Body of pancreas (tissue), 4 donors: ENCODE results near the gene APCDD1. TPM values are rescaled to one million over a fixed set of nuclear protein-coding genes. Genes with fewer than 3 reads are reported as not detected.

ENCODE experiments used
- ATAC-seq: fragments of 150-250 bp; one replicate; pipeline ENCODE4 v1.9.1; 2016
- DNase-seq, 4 donors: peaks; one replicate each; pipeline ENCODE4 v3.0.0-alpha.2; 2019
- H3K27ac ChIP-seq, 4 donors: fragments of 200-600 bp; sonication (generic); 1 replicate in 3 of 4; 2 replicates in 1 of 4; pipeline versions ENCODE4 v1.5.1 to v1.6.1; 2016 to 2019; ENCODE audit warnings: mild to moderate bottlenecking in 1 of 4, mixed read lengths in 1 of 4, moderate library complexity in 1 of 4
- H3K27me3 ChIP-seq, 2 donors: fragments of 200-600 bp; sonication (generic); one replicate each; pipeline ENCODE4 v1.6.0; 2016; ENCODE audit warnings: mild to moderate bottlenecking in 1 of 2
- H3K36me3 ChIP-seq, 2 donors: fragments of 200-600 bp; sonication (generic); replicated peaks in 1 of 2; 2 replicates each; pipeline ENCODE4 v1.5.1; 2016; ENCODE audit warnings: low read depth in 2 of 2; ENCODE audit not compliant: insufficient read depth in 1 of 2
- H3K4me1 ChIP-seq: fragments of 200-600 bp; sonication (generic); one replicate; pipeline ENCODE4 v1.6.0; 2016
- H3K4me3 ChIP-seq, 2 donors: fragments of 200-600 bp; sonication (generic); 1 replicate in 1 of 2; 2 replicates in 1 of 2; pipeline ENCODE4 v1.5.1; 2016 to 2019
- H3K9me3 ChIP-seq, 3 donors: fragments of 200-600 bp; sonication (generic); 1 replicate in 2 of 3; 2 replicates in 1 of 3; pipeline ENCODE4 v1.5.1; 2016
- POLR2A ChIP-seq, 3 donors: fragments of 450-650 bp; IDR thresholded peaks; one replicate each; pipeline ENCODE4 v1.6.1; 2016; ENCODE audit warnings: antibody characterized with exemption in 3 of 3, mild to moderate bottlenecking in 2 of 3
- WGBS, 2 donors: methylation state at CpG; one replicate each; pipeline ENCODE4 v1.1.5; 2017; 5-methylcytosine and 5-hydroxymethylcytosine counted together
- intact Hi-C: fragments of 100-400 bp; cut with DNase I; formaldehyde crosslinking; loops from one replicate; pipeline ENCODE4 v1.15.1; 2023
- total RNA-seq, 2 donors: library from RNA; depleted of rRNA; stranded (reverse); fragments of >200 nt; gene quantifications; one replicate each; pipeline ENCODE4 v1.1.0, GENCODE V29; 2016
- TF ChIP-seq, protein P1 (sequence below), 7 experiments: fragments of 450-650 bp in 4 of 7; fragments of 200-600 bp in 3 of 7; sonication (generic) in 3 of 7; IDR thresholded peaks; one replicate each; pipeline ENCODE4 v1.5.1; 2016 to 2019; ENCODE audit warnings: antibody characterized with exemption in 7 of 7

APCDD1 gene
- total RNA-seq, 2 donors from 2014 or later = 8.6 to 31.3 TPM

DNA sequence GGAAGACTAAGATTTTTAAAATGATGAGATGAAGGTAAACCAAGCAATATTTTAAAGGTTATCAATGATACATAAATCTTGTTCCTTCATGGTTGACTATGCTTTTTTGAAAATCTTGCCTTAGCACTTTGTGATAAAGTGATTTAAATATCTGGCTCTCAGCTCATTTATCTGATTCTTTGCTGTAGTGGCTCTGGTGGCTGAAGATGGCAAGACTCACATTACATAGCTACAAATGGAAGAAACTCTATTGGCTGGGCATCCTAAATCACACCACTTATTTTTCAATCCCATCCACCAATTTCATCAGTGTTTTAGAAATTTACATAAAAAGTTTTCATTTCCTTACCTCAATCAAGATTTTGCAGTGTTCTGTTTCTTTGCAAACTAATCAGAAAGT is 16.6 kb upstream of the APCDD1 start:
- no peak overlapping the region for H3K27ac ChIP-seq
- TF ChIP-seq, protein P1, sequence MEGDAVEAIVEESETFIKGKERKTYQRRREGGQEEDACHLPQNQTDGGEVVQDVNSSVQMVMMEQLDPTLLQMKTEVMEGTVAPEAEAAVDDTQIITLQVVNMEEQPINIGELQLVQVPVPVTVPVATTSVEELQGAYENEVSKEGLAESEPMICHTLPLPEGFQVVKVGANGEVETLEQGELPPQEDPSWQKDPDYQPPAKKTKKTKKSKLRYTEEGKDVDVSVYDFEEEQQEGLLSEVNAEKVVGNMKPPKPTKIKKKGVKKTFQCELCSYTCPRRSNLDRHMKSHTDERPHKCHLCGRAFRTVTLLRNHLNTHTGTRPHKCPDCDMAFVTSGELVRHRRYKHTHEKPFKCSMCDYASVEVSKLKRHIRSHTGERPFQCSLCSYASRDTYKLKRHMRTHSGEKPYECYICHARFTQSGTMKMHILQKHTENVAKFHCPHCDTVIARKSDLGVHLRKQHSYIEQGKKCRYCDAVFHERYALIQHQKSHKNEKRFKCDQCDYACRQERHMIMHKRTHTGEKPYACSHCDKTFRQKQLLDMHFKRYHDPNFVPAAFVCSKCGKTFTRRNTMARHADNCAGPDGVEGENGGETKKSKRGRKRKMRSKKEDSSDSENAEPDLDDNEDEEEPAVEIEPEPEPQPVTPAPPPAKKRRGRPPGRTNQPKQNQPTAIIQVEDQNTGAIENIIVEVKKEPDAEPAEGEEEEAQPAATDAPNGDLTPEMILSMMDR (IDR thresholded peaks at IDR 0.05) = peak in 2 of 7 experiments; percentile 41 to 42
- TF ChIP-seq POLR2A (IDR thresholded peaks at IDR 0.05) = no peak
- intact Hi-C loops = no loop called here
- DNase-seq (no peak), ATAC-seq (no peak)
- H3K9me3 ChIP-seq = no peaks in the 10 kb centered on the region
- H3K4me1 ChIP-seq = no peaks in the 10 kb centered on the region
- no peaks in the 10 kb centered on the region for H3K27me3 ChIP-seq
- no peak overlapping the region for H3K4me3 ChIP-seq
- H3K36me3 ChIP-seq = no peaks in the 10 kb centered on the region

DNA sequence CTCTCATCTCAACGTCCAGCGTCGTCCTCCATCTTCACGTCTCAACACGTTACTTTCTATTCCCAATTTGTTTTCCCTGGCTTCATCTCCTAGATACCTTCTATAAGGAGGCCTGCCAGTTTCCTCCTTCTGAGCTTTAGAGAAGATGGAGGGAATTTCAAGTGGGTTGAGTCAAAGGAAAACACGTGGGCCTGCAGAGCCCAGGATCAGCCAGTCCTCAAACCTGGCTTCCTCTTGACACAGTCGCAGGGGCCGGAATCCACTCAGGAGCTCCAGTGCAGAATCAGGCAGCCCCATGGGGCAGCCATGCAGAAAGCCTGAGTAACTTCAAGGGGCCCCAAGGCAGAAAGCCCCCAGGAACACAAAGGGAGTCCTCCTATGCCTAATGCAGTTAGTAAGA is 14.5 kb upstream of the APCDD1 start:
- TF ChIP-seq POLR2A (IDR thresholded peaks at IDR 0.05) = no peak
- TF ChIP-seq, protein P1 (IDR thresholded peaks at IDR 0.05) = no peak
- no peaks in the 10 kb centered on the region for H3K4me1 ChIP-seq
- WGBS, 2 donors = 88 to 90% methylated on average over 8 of the region's 8 CpGs
- no peaks in the 10 kb centered on the region for H3K36me3 ChIP-seq
- intact Hi-C loops = no loop called here
- no peaks in the 10 kb centered on the region for H3K27me3 ChIP-seq
- no peaks in the 10 kb centered on the region for H3K9me3 ChIP-seq
- H3K4me3 ChIP-seq = no peak overlapping the region
- no peak overlapping the region for H3K27ac ChIP-seq
- ATAC-seq = no peak
- no peak for DNase-seq

DNA sequence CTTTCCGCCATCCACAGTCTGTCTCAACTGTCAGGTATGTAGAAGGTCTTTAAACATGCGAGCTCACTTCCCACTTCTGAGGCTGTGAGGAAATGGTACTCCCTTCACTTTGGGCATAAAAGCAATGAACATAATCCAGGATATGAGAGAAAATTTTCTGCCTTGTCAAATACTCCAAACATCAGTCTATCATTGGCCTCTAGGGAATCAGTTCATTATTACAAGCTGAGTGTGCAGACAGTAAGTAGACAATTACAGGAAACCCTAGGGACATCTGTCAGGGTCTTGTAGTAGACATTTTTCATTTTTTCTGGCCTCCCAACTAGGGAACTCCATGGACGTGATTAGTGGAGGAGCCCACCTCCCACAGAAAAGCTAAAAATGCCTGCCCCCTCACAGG is 13.6 kb upstream of the APCDD1 start:
- DNase-seq = no peak
- H3K4me3 ChIP-seq = no peak overlapping the region
- intact Hi-C loops = no loop called here
- H3K4me1 ChIP-seq = no peaks in the 10 kb centered on the region
- no peaks in the 10 kb centered on the region for H3K9me3 ChIP-seq
- no peak for ATAC-seq
- no peak for TF ChIP-seq POLR2A (IDR thresholded peaks at IDR 0.05)
- no peaks in the 10 kb centered on the region for H3K36me3 ChIP-seq
- 83 to 90% methylated on average over 3 of the region's 3 CpGs for WGBS, 2 donors
- no peak overlapping the region for H3K27ac ChIP-seq
- H3K27me3 ChIP-seq = no peaks in the 10 kb centered on the region

DNA sequence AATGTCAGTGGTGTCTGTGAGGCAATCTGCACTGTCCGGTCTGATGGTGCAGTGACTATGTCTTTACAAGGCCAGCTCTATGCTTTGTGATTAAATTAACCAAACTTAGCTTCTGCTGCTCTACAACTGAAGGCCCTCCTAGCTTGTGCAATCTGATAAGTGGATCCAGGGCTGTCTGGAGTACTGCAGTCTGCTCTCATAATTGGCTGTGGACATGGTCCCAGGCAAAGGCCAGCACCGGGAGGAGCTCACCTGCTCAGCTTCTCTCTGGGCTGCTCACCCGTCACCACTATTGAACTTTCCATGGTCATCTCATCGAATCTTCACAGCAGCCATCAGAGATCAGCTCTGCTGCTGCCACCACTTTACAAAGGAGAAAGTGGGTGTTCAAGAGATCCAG is 13.0 kb upstream of the APCDD1 start:
- Histone ChIP-seq H3K9me3 (no peaks in the 10 kb centered on the region), H3K36me3 (no peaks in the 10 kb centered on the region), H3K4me3 (no peak overlapping the region), H3K4me1 (no peaks in the 10 kb centered on the region), H3K27me3 (no peaks in the 10 kb centered on the region), H3K27ac (no peak overlapping the region)
- DNase-seq (no peak), ATAC-seq (no peak)
- 81 to 90% methylated on average over 4 of the region's 4 CpGs for WGBS, 2 donors
- TF ChIP-seq POLR2A (IDR thresholded peaks at IDR 0.05) = no peak
- TF ChIP-seq, protein P1 (IDR thresholded peaks at IDR 0.05) = no peak
- intact Hi-C loops = no loop called here

DNA sequence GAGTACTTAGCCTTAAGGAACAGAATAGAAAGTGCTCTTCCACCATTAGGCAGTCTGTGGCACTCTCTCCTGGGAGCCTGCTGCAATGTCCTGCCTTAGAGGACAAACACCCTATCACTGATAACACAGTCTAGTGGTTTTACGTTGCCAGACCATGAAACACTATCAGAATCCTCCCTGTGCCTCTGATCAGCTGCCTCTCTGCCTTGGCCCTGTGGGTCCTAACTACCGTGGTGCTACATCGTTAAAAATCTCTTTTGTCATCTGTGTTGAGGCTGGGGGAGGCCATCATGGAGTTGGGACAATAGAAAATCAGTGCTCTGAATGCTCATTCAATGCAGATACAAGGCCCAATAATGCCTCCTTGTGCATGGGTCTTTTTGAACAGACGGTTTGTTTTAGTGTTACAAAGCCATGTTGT is 11.9 kb upstream of the APCDD1 start:
- no peaks in the 10 kb centered on the region for H3K4me1 ChIP-seq
- H3K9me3 ChIP-seq = no peaks in the 10 kb centered on the region
- H3K27ac ChIP-seq = no peak overlapping the region
- TF ChIP-seq, protein P1 (IDR thresholded peaks at IDR 0.05) = peak in 3 of 7 experiments; percentile 14 to 41 (median 20)
- no peak for TF ChIP-seq POLR2A (IDR thresholded peaks at IDR 0.05)
- DNase-seq (peak in 1 of 4 donors; percentile 42), ATAC-seq (peak; percentile 53)
- intact Hi-C loops = no loop called here
- H3K4me3 ChIP-seq = no peak overlapping the region
- no peaks in the 10 kb centered on the region for H3K36me3 ChIP-seq
- 73 to 74% methylated on average over 4 of the region's 4 CpGs for WGBS, 2 donors
- H3K27me3 ChIP-seq = no peaks in the 10 kb centered on the region
